HepG2 (cell line): ENCODE results near the gene CTNNA3. TPM values are rescaled to one million over a fixed set of nuclear protein-coding genes. Genes with fewer than 3 reads are reported as not detected.
A peak's percentile ranks its signal among the peaks of the same experiment; 100 is the strongest.

Experiments used
- ATAC-seq: fragments of 200-7000 bp; cut with Tn5 transposase; 3 replicates; pipeline ENCODE4 v1.9.1; 2020; ENCODE audit warnings: mild to moderate bottlenecking, moderate library complexity
- BruUV-seq: library from RNA; stranded (reverse); fragments of 400-500 nt; replicated peaks from 2 replicates; lab custom pipeline; 2021; lab: Mats Ljungman, UMichigan
- CTCF ChIA-PET: fragments of 300-600 bp; formaldehyde crosslinking; extraction: SDS; loops from one replicate; lab custom pipeline; 2021; ENCODE audit warnings: low total read pairs, inconsistent platforms, low intra/inter-chr PET ratio; lab: Yijun Ruan, JAX
- POLR2A ChIA-PET: fragments of 350-600 bp; sonication (Branson Sonifier 250); formaldehyde crosslinking; loops from one replicate; lab custom pipeline; 2020; ENCODE audit warnings: antibody characterized with exemption, inconsistent platforms; lab: Yijun Ruan, JAX
- DNase-seq: peaks from one replicate; pipeline ENCODE4 v3.0.0-alpha.2; 2015; ENCODE audit warnings: low spot score
- FAIRE-seq: peaks from 3 replicates; lab custom pipeline; 2011; peaks lifted over from hg19 to GRCh38; lab: Jason Lieb, UNC
- H2AFZ ChIP-seq: one replicate; pipeline ENCODE4 v1.6.1; 2011; ENCODE audit warnings: low read length, inconsistent platforms
- H3K27ac ChIP-seq: fragments of 300-600 bp; 3 replicates; pipeline ENCODE4 v1.8.0; 2011; ENCODE audit warnings: mixed run types, mild to moderate bottlenecking, mixed read lengths, low read length, inconsistent platforms; ENCODE audit not compliant: insufficient read depth; ENCODE audit errors: extremely low read length
- H3K27me3 ChIP-seq, 2 experiments: fragments of 200-600 bp in 1 of 2; 2 replicates in 1 of 2; 3 replicates in 1 of 2; pipeline versions ENCODE4 v1.6.0 to v1.8.0; 2011; ENCODE audit warnings: low read length in 2 of 2, mild to moderate bottlenecking in 2 of 2, moderate library complexity in 2 of 2, inconsistent platforms in 1 of 2; ENCODE audit not compliant: insufficient read depth in 2 of 2, control insufficient read depth in 1 of 2
- H3K36me3 ChIP-seq, 2 experiments: fragments of 200-600 bp in 1 of 2; replicated peaks in 1 of 2; 2 replicates in 1 of 2; 3 replicates in 1 of 2; pipeline versions ENCODE4 v1.5.1 to v1.8.0; 2011; ENCODE audit warnings: low read length in 2 of 2, inconsistent platforms in 1 of 2; ENCODE audit not compliant: insufficient read depth in 2 of 2, control insufficient read depth in 1 of 2
- H3K4me1 ChIP-seq: 2 replicates; pipeline ENCODE4 v1.5.1; 2012; ENCODE audit warnings: low read length, inconsistent platforms; ENCODE audit not compliant: insufficient read depth
- H3K4me2 ChIP-seq: 2 replicates; pipeline ENCODE4 v1.6.0; 2011; ENCODE audit warnings: low read depth, low read length, inconsistent platforms
- H3K4me3 ChIP-seq, 3 experiments: fragments of 200-600 bp in 1 of 3; sonication (generic), shearing (Covaris generic) in 1 of 3; replicated peaks in 1 of 3; 2 replicates each; pipeline ENCODE4 v1.5.1; 2011 to 2016; ENCODE audit warnings: low read length in 3 of 3, inconsistent platforms in 2 of 3, low read depth in 2 of 3, mild to moderate bottlenecking in 2 of 3, control low read depth in 1 of 3, mixed read lengths in 1 of 3; ENCODE audit not compliant: insufficient read depth in 1 of 3
- H3K79me2 ChIP-seq: one replicate; pipeline ENCODE4 v1.6.1; 2011; ENCODE audit warnings: low read length, inconsistent platforms; ENCODE audit not compliant: insufficient read depth
- H3K9ac ChIP-seq: 2 replicates; pipeline ENCODE4 v1.6.0; 2011; ENCODE audit warnings: mild to moderate bottlenecking, low read depth, low read length, inconsistent platforms; ENCODE audit not compliant: insufficient read depth
- H3K9me3 ChIP-seq: 2 replicates; pipeline ENCODE4 v1.5.1; 2012; ENCODE audit warnings: mild to moderate bottlenecking, low read length
- H4K20me1 ChIP-seq: 2 replicates; pipeline ENCODE4 v1.6.0; 2011; ENCODE audit warnings: inconsistent platforms, mild to moderate bottlenecking, low read length, moderate library complexity; ENCODE audit not compliant: insufficient read depth
- PHF20 ChIP-seq: sonication (generic); formaldehyde crosslinking; IDR thresholded peaks from 2 replicates; pipeline ENCODE4 v1.5.0; 2020; ENCODE audit warnings: mild to moderate bottlenecking, missing genetic modification reagents
- TFDP2 ChIP-seq: sonication (generic); formaldehyde crosslinking; IDR thresholded peaks from 2 replicates; pipeline ENCODE4 v1.4.0; 2020; ENCODE audit warnings: missing genetic modification reagents
- THAP11 ChIP-seq: IDR thresholded peaks from 2 replicates; pipeline ENCODE4 v1.6.1; 2016; ENCODE audit warnings: missing biosample characterization, missing genetic modification reagents
- ZNF160 ChIP-seq: sonication (generic); formaldehyde crosslinking; IDR thresholded peaks from 2 replicates; pipeline ENCODE4 v1.8.0; 2022; ENCODE audit warnings: mild to moderate bottlenecking, inconsistent platforms, missing genetic modification reagents
- ZNF563 ChIP-seq: sonication (generic); formaldehyde crosslinking; IDR thresholded peaks from 2 replicates; pipeline ENCODE4 v1.8.0; 2022; ENCODE audit warnings: mild to moderate bottlenecking, moderate library complexity, missing genetic modification reagents
- WGBS: methylation state at CpG from one replicate; pipeline ENCODE4 v1.1.6; 2017; ENCODE audit warnings: low lambda C conversion rate; 5-methylcytosine and 5-hydroxymethylcytosine counted together
- in situ Hi-C: cut with HindIII; loops from 2 replicates; pipeline ENCODE4 v1.10.0; 2017; ENCODE audit warnings: low pct_unique_long_range_greater_than_20kb; ENCODE audit not compliant: extremely low pct_ligation_motif_present
- intact Hi-C: fragments of 100-400 bp; cut with micrococcal nuclease; formaldehyde crosslinking; loops from one replicate; pipeline ENCODE4 v1.10.0; 2022; ENCODE audit not compliant: unreplicated experiment
- polyA plus RNA-seq, 8 experiments: library from polyadenylated mRNA; depleted of rRNA in 3 of 8; stranded (reverse) in 7 of 8; unstranded in 1 of 8; fragments of >200 nt; fragmentation: Illumina TruSeq in 4 of 8; extraction: Trizol in 4 of 8; gene quantifications; 2 replicates each; pipeline versions ENCODE4 v1.2.1 to v1.2.3, GENCODE V29; 2011 to 2016; ENCODE audit warnings: low read depth in 4 of 8, missing spikeins in 1 of 8, mixed read lengths in 1 of 8; ENCODE audit not compliant: insufficient read depth in 1 of 8
- total RNA-seq, 5 experiments: library from RNA; depleted of rRNA; stranded (reverse); fragments of >200 nt; fragmentation: Illumina TruSeq; extraction: Trizol; gene quantifications; 2 replicates each; pipeline ENCODE4 v1.2.3, GENCODE V29; 2016; ENCODE audit warnings: low read depth in 1 of 5
- TF ChIP-seq, protein P1 (sequence below): sonication (generic); formaldehyde crosslinking; IDR thresholded peaks from 2 replicates; pipeline ENCODE4 v1.5.0; 2020; ENCODE audit warnings: mild to moderate bottlenecking, missing genetic modification reagents, moderate library complexity

Gene CTNNA3
- total and polyA plus RNA-seq, 2 of the 13 experiments (the other 11 are each of a cell fraction or from before 2014, with no cell fraction given), result not detected

DNA sequence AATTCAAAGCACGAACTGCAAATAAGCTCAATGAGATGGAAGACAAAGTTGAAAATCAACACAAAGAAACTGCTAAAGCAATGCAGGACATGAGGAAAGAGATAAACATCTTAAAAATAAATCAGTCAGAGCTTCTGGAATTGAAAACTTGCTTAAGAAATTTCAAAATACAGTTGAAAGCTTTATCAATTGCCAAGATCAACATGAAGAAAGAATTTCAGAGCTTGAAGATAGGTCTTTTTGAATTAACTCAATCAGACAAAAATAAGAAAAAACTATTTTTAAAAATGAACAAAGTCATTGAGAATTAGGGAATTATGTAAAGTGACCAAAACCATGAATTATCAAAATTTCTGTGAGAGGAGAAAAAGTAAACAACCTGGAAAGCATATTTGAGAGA lies 218.1 kb downstream of the CTNNA3 start:
- no peak for TF ChIP-seq THAP11
- TF ChIP-seq ZNF160 (CRISPR knock-in tag), result peak; percentile 70; the same call in 1 of the 2 replicates
- POLR2A ChIA-PET, result no interaction called here
- Histone ChIP-seq H3K27ac (no peak overlapping the region), H3K9ac (no peak overlapping the region), H3K36me3 (no peaks in the 10 kb centered on the region), H3K9me3 (0 out of 2 replicates have a peak, but pooled peaks cover 14% of the 10 kb centered on the region), H3K79me2 (no peaks in the 10 kb centered on the region), H2AFZ (no peak overlapping the region), H3K4me2 (no peak overlapping the region), H4K20me1 (no peaks in the 10 kb centered on the region), H3K4me3 (no peak overlapping the region), H3K27me3 (no peaks in the 10 kb centered on the region), H3K4me1 (no peaks in the 10 kb centered on the region)
- CTCF ChIA-PET, result no interaction called here
- no TSS peak for BruUV-seq
- intact Hi-C loops (no loop called here), in situ Hi-C loops (no loop called here)
- no peak for ATAC-seq
- WGBS, result 7% methylated on average over 1 of the region's 1 CpG
- DNase-seq, result no peak
- no peak for FAIRE-seq

DNA sequence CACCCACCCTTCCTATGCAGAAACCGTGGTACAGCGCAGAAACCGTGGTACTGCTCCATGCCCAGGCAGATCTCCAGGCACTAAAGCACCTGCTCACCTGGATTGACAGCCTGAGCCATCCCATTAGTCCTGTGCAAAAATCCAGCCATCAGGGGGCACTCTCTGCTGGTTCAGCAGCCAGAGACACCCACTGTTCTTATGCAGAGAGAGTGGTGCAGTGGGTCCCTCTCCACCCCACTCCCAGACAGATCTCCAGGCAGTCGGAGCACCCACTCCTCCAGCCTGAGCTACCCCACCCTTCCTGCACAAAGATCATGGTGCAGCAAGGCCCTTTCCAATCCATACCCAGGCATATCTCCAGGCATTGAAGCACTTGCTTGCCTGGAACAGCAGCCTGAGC lies 219.8 kb downstream of the CTNNA3 start:
- ATAC-seq, result peak; percentile 31; the same call in 1 of the 3 replicates
- Histone ChIP-seq H3K27ac (no peak overlapping the region), H3K36me3 (no peaks in the 10 kb centered on the region)

More for the DNA sequence above, 219.8 kb downstream of the CTNNA3 start:
- no peaks in the 10 kb centered on the region for H3K27me3 ChIP-seq
- CTCF ChIA-PET, result no interaction called here
- no peaks in the 10 kb centered on the region for H3K4me1 ChIP-seq
- H3K9ac ChIP-seq, result no peak overlapping the region
- TF ChIP-seq ZNF563 (CRISPR knock-in tag), result no peak
- TF ChIP-seq, protein P1, sequence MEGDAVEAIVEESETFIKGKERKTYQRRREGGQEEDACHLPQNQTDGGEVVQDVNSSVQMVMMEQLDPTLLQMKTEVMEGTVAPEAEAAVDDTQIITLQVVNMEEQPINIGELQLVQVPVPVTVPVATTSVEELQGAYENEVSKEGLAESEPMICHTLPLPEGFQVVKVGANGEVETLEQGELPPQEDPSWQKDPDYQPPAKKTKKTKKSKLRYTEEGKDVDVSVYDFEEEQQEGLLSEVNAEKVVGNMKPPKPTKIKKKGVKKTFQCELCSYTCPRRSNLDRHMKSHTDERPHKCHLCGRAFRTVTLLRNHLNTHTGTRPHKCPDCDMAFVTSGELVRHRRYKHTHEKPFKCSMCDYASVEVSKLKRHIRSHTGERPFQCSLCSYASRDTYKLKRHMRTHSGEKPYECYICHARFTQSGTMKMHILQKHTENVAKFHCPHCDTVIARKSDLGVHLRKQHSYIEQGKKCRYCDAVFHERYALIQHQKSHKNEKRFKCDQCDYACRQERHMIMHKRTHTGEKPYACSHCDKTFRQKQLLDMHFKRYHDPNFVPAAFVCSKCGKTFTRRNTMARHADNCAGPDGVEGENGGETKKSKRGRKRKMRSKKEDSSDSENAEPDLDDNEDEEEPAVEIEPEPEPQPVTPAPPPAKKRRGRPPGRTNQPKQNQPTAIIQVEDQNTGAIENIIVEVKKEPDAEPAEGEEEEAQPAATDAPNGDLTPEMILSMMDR, result peak; percentile 37; the same call in 1 of the 2 replicates
- TF ChIP-seq TFDP2, result no peak
- no peak for TF ChIP-seq PHF20 (CRISPR knock-in tag)
- no peak overlapping the region for H3K4me3 ChIP-seq
- no peaks in the 10 kb centered on the region for H3K79me2 ChIP-seq
- no peak for FAIRE-seq
- H3K4me2 ChIP-seq, result no peak overlapping the region
- 0% methylated on average over 3 of the region's 4 CpGs for WGBS
- 0 out of 2 replicates have a peak, but pooled peaks cover 14% of the 10 kb centered on the region for H3K9me3 ChIP-seq
- no peaks in the 10 kb centered on the region for H4K20me1 ChIP-seq
- in situ Hi-C loops (no loop called here), intact Hi-C loops (no loop called here)
- no TSS peak for BruUV-seq
- POLR2A ChIA-PET, result no interaction called here
- no peak overlapping the region for H2AFZ ChIP-seq
- no peak for DNase-seq
